GM19023 (cell line): Measurements from ENCODE around the gene SELENOV.

Source experiments
- ATAC-seq: cut with Tn5 transposase; IDR thresholded peaks from one replicate; pipeline ENCODE4 v1.9.1; 2021; ENCODE audit warnings: mild to moderate bottlenecking, moderate library complexity; ENCODE audit not compliant: unreplicated experiment

Gene SELENOV

GRCh38 chr19:39557811-39558623 lies 43.1 kb downstream of the SELENOV start:
- ATAC-seq: no peak

DNA sequence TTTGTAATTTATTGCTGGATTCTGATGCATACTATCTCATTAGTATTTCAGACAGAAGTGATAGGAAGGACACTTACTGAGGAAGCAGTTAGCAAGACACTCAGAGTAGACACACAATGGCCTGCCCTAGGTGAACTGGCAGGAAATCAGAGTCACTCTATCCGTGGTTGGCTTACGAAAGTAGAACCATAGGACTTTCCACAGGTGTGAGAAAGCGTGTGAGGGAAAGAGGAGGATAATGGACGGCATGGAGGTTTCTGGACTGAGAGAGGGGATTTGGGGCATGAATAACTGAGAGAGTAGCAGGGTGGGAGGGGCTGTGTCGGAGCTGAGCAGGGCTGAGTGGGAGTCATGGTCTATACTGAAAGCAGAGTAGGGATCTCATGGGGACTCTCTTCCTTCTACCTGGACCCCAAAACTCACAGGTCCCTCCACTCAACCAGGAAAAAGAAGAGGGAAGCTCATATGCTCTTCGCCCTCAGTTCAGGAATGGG lies 43.7 kb downstream of the SELENOV start:
- no peak for ATAC-seq

- ATAC-seq: no peak
These were observed 48.5 kb downstream of the SELENOV start for GRCh38 chr19:39563408-39563807.

GRCh38 chr19:39566064-39566463 lies 51.1 kb downstream of the SELENOV start:
- ATAC-seq: no peak

DNA sequence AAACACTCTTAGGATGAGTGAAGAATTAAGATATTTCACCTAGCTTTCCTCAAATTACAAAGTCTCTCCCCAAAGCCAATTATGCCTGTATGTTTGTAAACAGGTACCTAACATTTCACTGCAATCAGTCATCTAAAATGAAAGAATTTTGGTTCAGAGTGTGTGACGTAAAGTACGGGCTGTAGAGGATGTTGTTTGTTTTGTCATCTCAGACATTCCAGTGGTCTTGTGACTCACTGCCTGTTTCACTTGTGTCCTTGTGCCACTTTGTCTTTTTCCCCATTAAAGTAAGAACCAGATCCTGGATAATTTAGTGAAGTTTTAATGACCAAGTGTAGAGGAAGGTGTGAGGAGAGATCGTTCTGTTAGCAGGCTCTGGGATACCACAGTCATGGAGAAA lies 53.7 kb downstream of the SELENOV start:
- ATAC-seq: no peak
